Measurements from ENCODE around the gene HAPLN2. TPM values are rescaled to one million over a fixed set of nuclear protein-coding genes. Genes with fewer than 3 reads are reported as not detected.
A peak's percentile ranks its signal among the peaks of the same experiment; 100 is the strongest.

HAPLN2 gene
- polyA plus RNA-seq, 12 donors = 0.22 to 0.94 (median 0.39) TPM; not detected in 4

DNA sequence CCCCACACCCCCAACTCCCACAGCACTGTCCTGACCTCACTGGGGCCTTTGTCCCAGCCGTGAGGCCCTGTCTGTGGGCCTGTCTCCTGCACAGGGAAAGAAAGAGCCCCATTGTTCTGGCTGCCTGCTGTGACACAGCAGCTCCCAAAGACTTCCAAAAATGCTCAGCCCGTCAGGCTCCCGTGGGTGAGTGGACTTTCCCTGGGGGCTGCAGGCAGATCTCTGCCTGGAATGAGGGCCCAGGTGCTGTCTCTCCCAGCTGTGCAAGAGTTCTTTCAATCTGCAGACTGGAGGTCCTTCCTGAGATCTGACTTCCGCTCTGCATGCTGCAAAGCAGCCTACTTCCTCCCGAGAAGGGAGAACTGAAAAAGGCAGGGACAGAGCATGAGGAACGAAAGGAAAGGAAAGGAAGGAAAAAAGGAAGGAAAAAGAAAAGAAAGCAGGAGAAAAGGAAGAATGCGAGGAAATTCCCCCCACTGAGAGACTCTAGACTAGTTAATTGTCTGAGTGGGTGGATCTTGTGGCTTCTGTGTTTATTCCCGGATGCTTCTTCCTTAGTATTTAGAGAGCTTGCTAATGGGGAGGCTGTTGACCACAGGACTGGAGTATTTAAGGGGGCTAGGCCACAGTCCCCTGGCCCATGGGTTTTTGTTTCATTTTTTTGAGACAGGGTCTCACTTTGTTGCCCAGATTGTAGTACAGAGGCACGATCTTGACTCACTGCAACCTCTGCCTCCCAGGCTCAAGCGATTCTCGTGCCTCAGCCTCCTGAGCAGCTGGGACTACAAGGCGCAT, 43.0 kb downstream of the HAPLN2 start:
- DNase-seq = no peak

DNA sequence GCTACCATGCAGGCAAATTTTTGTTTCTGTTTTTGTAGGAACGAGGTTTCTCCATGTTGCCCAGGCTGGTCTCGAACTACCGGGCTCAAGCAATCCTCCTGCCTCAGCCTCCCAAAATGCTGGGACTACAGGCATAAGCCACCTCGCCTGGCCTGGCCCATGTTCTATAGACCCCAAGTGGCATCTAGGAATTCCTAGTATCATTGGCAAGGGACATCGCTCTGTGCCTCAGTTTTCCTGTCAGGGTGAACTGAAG, 43.5 kb downstream of the HAPLN2 start:
- DNase-seq = no peak

DNA sequence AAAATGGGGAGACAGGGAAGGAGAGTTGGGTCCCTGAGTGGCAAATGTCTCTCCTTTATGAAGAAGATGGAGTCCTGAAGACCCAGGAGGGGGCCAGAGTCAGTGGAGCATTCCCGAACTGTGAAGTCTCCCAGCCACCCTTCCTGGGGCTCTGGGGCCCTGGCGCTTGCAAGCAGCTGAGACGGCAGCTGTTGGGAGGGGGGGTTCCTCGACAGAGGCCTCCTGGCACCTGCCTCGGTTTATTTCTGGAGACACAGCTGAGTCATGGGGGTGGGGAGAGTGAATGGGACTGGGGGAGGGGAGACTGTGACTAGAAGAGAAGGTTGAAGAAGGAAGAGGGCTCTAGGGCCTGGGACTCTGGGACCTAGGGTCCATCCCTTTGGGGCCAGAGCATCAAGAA, 44.0 kb downstream of the HAPLN2 start:
- DNase-seq = peak; percentile 76

DNA sequence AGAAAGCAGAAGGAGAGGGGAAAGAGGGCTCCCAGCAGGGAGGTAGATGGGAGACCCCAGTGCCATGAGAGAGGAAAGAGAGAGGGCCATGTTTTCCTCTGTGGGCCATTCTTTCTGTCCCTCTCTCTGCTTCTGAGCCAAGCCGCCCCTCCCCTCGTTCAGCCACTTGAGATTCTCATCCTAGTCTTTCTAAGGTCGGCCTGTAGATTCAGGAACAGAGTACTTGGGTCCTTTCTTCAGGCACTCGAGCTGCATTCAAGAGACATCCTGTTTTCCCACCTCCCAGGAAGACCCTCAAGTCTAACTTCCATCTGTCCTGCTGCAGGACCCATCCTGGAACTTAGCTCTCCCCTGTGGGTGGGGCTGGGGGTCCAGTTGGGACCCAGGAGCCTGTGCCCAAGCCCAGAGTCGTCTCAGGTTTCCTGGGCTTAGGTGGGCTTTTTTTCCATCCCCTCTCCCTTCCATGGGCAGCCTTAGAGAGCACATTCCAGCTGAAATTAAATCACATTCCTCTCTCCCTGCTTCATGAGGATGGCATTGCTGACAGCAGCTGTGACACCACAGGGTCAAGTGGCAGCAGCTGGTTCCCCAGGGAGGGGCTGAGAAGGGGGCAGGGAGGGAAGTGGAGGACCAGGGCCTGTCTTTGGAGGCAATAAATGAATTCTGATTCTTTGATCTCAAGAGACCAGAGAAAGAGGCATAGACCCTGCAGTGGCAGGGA, 45.0 kb downstream of the HAPLN2 start:
- DNase-seq = no peak

DNA sequence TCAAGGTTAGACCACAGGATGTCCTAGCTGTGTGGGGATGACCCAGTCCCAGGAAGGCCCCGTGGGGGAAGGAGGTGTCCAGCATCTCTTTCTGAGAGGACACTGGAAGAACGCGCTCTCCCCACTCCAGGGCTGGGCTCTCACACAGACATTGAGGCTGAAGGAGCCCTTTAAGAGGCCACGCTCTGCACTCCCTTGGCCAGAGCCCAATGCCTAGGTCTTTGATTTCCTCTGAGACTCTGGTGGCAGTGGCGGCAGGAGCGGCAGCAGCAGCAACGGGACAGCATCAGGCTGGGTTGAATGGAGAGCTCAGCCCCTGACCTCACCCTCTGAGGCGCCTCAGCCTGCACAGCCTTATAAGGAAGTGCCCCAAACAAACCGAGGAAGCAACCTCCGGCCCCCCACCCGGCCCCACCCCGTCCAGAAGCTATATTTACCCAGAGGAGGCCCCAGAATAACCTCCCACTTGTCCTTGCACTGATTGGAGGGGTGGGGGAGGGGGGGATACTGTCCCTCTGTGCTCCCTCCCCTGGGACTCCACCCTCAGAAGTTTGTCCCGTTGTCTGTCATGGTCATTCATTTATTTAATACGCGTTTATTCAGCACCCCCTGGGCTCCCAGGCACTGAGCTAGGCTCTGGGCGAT, 45.7 kb downstream of the HAPLN2 start:
- no peak for DNase-seq

DNA sequence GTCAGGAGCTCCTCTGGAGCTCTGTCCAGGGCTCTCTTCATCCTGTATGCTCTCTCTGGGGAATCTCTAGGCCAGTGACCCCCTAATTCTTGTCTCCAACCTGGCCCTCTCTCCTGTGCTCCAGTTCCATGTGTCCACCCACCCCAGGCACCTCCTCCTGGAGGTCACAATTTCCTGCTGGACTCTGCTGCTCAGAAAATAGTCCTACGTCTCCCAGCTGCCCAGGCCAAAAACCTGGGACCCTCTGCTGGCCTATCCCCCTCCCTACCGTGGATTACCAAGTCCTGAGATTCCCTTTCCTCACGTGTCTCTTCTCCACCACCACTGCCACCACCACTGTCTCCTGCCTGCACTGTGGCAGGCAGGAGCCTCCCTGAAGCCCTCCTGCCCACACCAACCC, 46.3 kb downstream of the HAPLN2 start:
- DNase-seq = no peak

DNA sequence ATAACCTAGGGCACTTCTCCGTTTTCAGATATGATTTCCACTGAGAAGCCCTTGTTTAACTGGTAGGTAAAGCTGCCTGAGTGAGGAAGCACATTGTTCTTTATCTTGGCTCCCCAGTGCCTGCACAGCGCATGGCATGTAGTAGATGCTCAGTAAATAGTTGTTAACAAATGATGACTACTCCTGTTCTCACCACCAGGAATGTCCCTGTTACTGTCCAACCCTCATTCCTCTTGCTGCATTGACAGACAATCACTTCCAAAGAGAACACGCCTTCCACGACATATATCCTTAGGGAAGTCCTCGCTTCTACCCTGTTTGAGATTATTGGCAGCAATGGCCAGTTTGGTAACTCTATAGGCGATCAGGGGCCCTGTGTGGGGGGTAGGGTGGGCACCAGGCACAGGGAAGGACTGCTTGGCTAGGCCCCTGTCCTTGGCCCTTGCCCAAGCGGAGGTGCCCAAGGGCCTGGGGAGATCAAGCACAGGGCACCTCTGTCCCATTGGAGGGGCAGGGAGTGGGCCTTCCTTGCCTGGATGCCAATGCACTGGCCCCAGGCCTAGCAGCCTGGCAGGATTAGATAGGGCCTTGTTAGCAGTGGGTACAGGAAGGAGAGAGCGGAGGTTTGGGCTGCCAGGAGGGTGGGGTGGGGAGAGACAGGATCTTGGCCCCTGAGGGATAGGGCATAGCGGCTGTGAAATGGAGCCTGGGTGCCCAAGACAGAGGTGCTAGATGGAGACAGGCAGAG, 47.8 kb downstream of the HAPLN2 start:
- no peak for DNase-seq

DNA sequence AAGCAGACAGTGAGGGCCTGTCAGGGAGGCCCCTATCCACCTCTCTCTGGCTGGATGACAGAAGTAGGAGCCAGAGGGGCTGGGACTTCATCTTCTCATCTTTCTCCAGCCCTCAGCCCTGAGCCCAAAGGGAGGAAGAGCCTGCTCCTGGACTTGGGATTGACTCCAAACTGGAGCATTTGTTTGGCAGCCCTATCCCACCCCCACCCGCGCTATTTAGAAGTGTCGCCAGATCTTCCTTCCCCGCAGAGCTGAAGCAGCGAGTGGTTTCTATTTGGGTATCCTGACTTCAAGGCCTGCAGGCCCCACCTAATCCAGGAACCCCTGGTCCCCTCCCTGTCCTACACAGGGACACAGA, 48.4 kb downstream of the HAPLN2 start:
- peak; percentile 94 for DNase-seq

DNA sequence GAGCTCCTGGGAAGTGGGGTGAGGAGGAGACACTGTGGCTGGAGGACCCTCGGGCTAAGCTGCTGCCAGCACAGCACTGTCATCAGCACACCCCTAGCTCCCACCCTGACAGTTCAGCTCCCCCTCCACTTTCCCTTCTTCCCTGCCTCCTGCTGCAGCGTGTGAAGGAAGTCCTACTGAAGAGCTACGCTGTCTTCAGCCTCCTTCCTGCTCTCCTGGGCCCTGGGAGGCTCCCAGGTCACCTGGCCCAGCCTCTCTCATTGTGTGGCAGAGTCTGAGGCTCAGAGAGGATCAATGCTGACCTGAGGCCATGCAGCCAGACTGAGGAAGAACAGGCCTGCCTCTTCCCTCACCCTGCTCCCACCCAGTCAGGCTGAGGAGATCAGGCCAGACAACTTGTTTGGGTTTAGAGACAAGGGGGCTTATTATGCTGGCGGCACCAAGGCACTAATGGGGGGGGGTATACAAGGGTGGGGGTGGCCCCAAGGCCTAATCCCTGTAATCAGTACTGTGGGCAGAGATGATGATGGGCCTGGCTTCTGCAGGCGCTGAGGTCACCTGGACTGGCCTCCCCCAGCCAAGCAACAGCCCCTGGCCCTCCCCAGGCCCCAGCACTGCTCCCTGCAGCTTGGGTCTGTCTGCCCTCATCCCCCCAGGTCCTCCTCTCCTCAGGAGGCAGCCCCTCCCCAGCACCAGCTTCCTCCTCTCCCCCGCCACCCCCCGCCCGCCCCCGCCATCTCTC, 48.9 kb downstream of the HAPLN2 start:
- no peak for DNase-seq

DNA sequence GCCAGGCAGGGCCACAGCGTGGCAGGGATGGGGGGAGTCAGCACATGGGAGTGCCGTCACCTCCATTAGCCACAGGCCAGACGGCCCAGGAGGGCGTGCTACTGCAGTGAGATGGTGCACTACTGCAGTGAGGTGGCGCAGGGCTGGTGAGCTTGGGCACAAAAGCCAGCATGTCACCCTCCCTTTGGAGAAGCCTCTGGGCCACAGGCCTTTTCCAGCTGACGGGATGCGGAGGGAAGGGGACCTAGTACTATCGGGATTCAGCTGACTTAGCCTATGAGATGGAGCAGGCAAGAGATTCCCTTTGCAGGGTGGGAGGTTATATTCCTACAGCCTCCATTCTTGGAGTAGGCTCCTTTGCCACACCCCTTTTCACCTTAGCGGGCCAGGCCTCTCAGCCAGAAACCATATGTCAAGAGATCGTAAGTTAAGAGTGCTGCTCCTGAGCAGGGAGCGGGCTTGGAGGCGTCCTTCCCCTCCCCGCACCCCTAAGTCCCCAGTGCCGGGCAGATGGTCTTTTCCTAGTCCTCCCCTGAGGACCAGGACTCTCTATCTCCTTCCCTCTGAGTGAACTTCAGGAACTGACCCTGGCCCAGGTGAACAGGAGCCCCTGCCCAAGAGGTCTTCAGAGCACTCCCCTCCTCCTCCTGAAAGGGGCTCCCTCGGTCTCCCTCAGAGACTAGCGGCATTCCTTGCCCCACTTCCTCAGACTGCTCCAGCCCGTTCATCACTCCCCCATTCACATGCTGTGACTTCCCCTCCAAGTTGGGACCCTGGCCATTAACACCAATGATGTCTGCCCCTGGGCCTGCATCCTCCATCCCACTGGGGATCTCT, 49.8 kb downstream of the HAPLN2 start:
- no peak for DNase-seq

DNA sequence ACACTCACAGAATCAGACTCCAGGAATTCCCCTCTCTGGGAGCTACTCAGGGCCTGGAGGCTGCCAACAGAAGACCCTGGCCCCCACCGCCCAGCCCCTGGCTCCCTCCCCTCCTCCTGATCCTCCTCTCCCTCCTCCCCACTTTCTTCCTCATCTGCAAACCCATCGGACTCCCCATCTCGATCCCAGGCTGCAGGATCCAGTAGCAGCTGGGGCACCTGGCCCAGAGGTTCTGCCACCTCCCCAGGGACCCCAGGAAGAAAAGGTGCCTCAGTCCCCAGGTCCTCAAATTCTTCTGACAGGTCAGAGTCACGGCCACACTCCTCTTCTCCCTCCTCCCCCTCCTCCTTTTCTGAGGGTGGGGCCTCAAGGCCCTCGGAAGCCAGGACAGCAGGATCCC, 50.6 kb downstream of the HAPLN2 start:
- no peak for DNase-seq

DNA sequence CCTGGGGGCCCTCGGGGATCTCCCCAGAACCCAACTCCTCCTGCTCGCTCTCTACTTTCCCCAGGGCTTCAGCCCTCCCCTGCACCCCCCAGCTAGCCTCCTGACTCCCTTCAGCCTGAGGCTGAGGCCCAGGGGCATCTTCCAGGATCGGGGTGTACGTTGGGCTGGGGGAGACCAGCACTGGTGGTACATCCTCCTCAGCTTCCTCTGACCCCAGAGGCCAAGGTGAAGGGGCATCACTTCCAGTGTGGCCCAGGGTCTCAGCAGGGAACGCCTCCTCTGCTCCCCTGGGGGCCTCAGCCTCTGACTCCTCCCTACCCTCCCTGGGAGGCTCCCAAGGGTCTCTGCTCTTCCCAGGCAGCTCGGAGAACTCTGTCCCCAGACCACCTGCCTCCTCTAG, 51.1 kb downstream of the HAPLN2 start:
- DNase-seq = no peak

DNA sequence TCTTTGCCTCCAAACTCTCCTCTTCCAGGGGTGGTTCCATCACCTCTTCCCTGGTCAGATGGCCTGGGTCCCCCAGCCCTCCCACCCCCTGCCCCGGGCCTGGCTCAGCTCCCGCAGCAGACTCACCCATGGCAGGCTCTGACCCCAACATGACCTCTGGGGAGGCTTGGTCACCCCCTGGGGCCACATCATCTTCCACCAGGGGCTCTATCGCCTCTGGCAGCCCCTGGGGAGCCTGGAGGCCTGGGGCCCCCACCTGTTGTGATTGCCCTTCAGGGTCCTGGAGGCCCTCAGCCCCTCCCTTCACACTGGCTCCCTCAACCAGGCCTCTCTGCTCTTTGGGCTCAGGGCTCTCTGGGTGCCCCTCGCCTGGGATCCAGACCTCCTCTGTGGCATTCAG, 51.6 kb downstream of the HAPLN2 start:
- DNase-seq = no peak

DNA sequence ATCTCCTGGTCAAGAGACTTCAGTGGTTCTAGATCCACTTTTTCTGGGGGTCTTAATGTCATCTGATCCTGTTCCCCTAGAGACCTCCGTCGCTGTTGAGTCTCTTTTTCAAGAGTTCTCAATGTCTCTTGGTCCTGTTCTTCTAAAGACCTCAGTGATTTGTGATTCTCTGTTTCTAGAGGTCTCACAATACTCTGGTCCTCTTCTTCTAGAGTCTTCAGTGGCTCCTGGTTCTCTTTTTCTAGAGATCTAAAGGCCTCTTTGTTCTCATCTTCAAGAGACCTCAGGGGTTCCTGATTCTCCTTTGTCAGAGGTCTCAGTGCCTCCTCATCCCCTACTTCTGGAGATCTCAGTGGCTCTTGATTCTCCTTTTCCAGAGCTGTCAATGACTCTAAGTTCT, 52.6 kb downstream of the HAPLN2 start:
- DNase-seq = no peak

DNA sequence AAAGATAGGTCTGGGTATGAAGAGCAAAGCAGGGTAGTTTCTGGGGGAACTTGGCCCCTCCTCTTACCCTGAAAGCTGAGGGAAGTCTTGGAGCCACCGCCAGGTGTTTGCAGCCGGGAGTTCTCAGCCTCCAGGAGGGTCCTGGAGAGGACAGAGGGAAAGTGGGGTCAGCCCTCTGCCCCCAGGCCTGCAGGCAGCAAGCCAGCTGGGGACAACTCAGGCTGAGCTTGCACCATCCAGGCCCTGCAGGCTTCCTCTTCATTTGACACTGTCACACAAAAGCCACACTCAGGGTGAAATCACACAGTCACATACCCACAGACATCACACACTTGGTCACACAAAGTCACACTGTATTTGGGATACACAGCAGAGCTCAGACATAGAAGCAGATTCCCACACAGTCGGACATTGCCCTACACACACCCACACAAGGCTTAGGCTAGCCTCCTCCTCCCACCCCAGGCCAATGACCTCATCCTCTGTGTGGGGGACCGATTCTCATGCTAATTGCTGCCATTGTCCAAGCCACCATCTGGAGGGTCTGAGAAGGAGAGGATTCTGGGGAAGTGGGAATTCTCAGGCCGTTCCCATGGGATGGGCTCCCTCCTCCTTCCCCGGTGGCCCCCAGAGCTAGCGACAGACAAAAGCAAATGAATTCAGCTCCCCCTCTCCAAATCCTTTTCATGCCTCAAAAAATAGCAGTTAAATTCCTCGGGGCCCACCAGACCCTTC, 54.3 kb downstream of the HAPLN2 start:
- DNase-seq = no peak

Other genes starting within 250 kb of the HAPLN2 start
- 10 to 100 TPM in 11 of 12 donors, not detected in 1; 44.4 to 95.3 (median 69.1) TPM for gene MEF2D, start 118.6 kb upstream of the HAPLN2 start, polyA plus RNA-seq (ENCODE audit: insufficient read length in 12 of 12)
- gene IQGAP3, start 46.9 kb upstream of the HAPLN2 start, polyA plus RNA-seq (ENCODE audit: insufficient read length in 12 of 12) = 10 to 100 TPM in 1 of 12 donors, 1 to 10 TPM in 10, not detected in 1; 4.6 to 15.7 (median 7.9) TPM
- under 1 TPM in 8 of 12 donors, not detected in 4; 0.19 to 0.70 (median 0.29) TPM for gene TTC24, start 39.7 kb upstream of the HAPLN2 start, polyA plus RNA-seq (ENCODE audit: insufficient read length in 12 of 12)
- 10 to 100 TPM in 11 of 12 donors, not detected in 1; 21.4 to 36.4 (median 26.5) TPM for gene NAXE, start 27.6 kb upstream of the HAPLN2 start, polyA plus RNA-seq (ENCODE audit: insufficient read length in 12 of 12)
- gene GPATCH4, start 17.9 kb upstream of the HAPLN2 start, polyA plus RNA-seq (ENCODE audit: insufficient read length in 12 of 12) = 10 to 100 TPM in 11 of 12 donors, not detected in 1; 25.3 to 39.3 (median 28.2) TPM
- 10 to 100 TPM in 1 of 12 donors, 1 to 10 TPM in 10, not detected in 1; 1.3 to 14.7 (median 2.4) TPM for gene BCAN, start 22.7 kb downstream of the HAPLN2 start, polyA plus RNA-seq (ENCODE audit: insufficient read length in 12 of 12)
- 1,000 to 10,000 TPM in 1 of 12 donors, 100 to 1,000 TPM in 11; 318 to 1,186 (median 743) TPM for gene NES, start 58.0 kb downstream of the HAPLN2 start, polyA plus RNA-seq (ENCODE audit: insufficient read length in 12 of 12)
- 100 to 1,000 TPM; 230 to 919 (median 293) TPM for gene CRABP2, start 86.2 kb downstream of the HAPLN2 start, polyA plus RNA-seq (ENCODE audit: insufficient read length in 12 of 12)
- 10 to 100 TPM in 11 of 12 donors, not detected in 1; 16.8 to 26.5 (median 19.0) TPM for gene METTL25B, start 109.1 kb downstream of the HAPLN2 start, polyA plus RNA-seq (ENCODE audit: insufficient read length in 12 of 12)
- gene ISG20L2, start 109.4 kb downstream of the HAPLN2 start, polyA plus RNA-seq (ENCODE audit: insufficient read length in 12 of 12) = 10 to 100 TPM in 11 of 12 donors, not detected in 1; 21.7 to 44.6 (median 27.8) TPM
- 10 to 100 TPM in 11 of 12 donors, not detected in 1; 34.7 to 70.4 (median 66.3) TPM for gene MRPL24, start 121.7 kb downstream of the HAPLN2 start, polyA plus RNA-seq (ENCODE audit: insufficient read length in 12 of 12)
- 100 to 1,000 TPM in 11 of 12 donors, not detected in 1; 134 to 205 (median 142) TPM for gene HDGF, start 132.3 kb downstream of the HAPLN2 start, polyA plus RNA-seq (ENCODE audit: insufficient read length in 12 of 12)
- gene PRCC, start 148.1 kb downstream of the HAPLN2 start, polyA plus RNA-seq (ENCODE audit: insufficient read length in 12 of 12) = 10 to 100 TPM in 11 of 12 donors, not detected in 1; 59.0 to 97.7 (median 65.5) TPM
- gene SH2D2A, start 197.4 kb downstream of the HAPLN2 start, polyA plus RNA-seq (ENCODE audit: insufficient read length in 12 of 12) = 1 to 10 TPM in 1 of 12 donors, under 1 TPM in 9, not detected in 2; 0.26 to 1.4 (median 0.56) TPM
- under 1 TPM in 10 of 12 donors, not detected in 2; 0.30 to 0.83 (median 0.40) TPM for gene INSRR, start 239.7 kb downstream of the HAPLN2 start, polyA plus RNA-seq (ENCODE audit: insufficient read length in 12 of 12)
- gene NTRK1, start 241.4 kb downstream of the HAPLN2 start, polyA plus RNA-seq (ENCODE audit: insufficient read length in 12 of 12) = 1 to 10 TPM in 1 of 12 donors, under 1 TPM in 9, not detected in 2; 0.20 to 1.0 (median 0.49) TPM